RWPE1 (cell line): ENCODE measurements around the gene JCAD.

Experiments
- CTCF ChIA-PET: fragments of 350-600 bp; sonication (Branson Sonifier 250); formaldehyde crosslinking; extraction: SDS; loops from one replicate; lab custom pipeline; 2021; lab: Yijun Ruan, JAX
- POLR2A ChIA-PET: fragments of 400-600 bp; formaldehyde crosslinking; extraction: SDS; loops from one replicate; lab custom pipeline; 2020; ENCODE audit warnings: antibody characterized with exemption; ENCODE audit not compliant: low non-redundant PET; lab: Yijun Ruan, JAX
- DNase-seq: peaks from one replicate; pipeline ENCODE4 v3.0.0; 2012; ENCODE audit warnings: low spot score
- H3K27ac ChIP-seq: fragments of 450-650 bp; 2 replicates; pipeline ENCODE4 v1.5.1; 2017
- TF ChIP-seq, protein P1 (sequence below): fragments of 450-650 bp; conservative IDR thresholded peaks from 2 replicates; pipeline ENCODE4 v1.5.1; 2017; ENCODE audit warnings: low read depth, mild to moderate bottlenecking

Gene JCAD

DNA sequence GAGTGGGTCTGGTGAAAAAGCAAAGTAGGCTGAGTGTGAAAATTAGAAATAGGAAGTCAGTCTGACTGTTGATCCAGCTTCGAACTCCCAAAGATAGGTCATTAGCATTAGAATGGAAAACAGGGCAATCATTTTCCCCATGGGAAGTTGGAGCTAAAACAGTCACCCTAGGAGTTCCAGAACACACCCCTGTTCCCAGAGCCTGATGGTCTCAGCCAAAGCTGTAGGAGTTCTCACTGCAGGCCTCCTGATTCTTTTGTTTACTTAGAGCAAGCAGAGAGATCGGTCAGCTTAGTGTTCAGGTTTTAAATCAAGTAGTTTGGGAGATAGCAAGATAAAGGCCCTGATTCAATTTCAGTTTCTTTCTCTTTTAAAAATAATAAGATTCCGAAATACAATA lies 28.8 kb upstream of the JCAD start:
- TF ChIP-seq, protein P1, sequence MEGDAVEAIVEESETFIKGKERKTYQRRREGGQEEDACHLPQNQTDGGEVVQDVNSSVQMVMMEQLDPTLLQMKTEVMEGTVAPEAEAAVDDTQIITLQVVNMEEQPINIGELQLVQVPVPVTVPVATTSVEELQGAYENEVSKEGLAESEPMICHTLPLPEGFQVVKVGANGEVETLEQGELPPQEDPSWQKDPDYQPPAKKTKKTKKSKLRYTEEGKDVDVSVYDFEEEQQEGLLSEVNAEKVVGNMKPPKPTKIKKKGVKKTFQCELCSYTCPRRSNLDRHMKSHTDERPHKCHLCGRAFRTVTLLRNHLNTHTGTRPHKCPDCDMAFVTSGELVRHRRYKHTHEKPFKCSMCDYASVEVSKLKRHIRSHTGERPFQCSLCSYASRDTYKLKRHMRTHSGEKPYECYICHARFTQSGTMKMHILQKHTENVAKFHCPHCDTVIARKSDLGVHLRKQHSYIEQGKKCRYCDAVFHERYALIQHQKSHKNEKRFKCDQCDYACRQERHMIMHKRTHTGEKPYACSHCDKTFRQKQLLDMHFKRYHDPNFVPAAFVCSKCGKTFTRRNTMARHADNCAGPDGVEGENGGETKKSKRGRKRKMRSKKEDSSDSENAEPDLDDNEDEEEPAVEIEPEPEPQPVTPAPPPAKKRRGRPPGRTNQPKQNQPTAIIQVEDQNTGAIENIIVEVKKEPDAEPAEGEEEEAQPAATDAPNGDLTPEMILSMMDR = no peak
- DNase-seq = no peak
- H3K27ac ChIP-seq = no peak overlapping the region
- CTCF ChIA-PET = interaction anchor here (0.5 kb wide), 1 partner anchor 17 kb away, joined by 3 read pairs; no protein-coding TSS in a partner anchor
- POLR2A ChIA-PET = no interaction called here

DNA sequence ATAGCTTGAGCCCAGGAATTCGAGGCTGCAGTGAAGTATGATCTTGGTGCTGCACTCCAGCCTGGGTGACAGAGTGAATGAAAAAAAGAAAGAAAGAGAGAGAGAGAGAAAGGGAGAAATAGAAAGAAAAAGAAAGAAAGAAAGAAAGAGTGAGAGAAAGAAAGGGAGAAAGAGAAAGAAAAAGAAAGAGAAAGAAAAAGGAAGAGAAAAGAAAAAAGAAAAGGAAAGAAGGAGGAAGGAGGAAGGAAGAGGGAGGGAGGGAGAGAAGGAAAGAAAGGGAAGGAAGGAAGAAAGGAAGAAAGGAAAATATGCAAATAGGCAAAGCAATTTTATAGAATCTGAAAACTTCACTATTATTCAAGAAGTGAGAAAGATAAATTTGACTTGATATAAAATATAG lies 24.5 kb upstream of the JCAD start:
- no peak for DNase-seq
- CTCF ChIA-PET = no interaction called here
- no peak overlapping the region for H3K27ac ChIP-seq
- POLR2A ChIA-PET = no interaction called here
- TF ChIP-seq, protein P1 = no peak

DNA sequence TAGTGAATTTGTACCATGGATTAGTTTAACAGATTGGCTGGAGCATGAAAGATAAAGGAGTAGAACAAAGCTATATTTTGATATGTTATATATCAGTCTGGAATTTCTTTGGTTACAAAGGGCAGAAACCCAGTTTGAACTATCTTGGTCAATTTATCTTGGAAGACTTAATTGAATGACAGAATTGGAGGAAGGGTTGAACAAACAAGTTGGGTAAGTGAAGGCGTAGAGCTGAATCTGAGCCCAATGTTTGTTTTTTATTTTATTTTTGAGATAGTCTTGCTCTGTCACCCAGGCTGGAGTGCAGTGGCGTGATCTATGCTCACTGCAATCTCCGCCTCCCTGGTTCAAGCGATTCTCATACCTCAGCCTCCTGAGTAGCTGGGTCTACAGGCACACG lies 21.8 kb upstream of the JCAD start:
- ChIA-PET CTCF (interaction anchor here (0.5 kb wide), 1 partner anchor 1398 kb away, joined by 4 read pairs; no protein-coding TSS in a partner anchor), POLR2A (no interaction called here)
- TF ChIP-seq, protein P1 = no peak
- H3K27ac ChIP-seq = no peak overlapping the region
- DNase-seq = no peak

DNA sequence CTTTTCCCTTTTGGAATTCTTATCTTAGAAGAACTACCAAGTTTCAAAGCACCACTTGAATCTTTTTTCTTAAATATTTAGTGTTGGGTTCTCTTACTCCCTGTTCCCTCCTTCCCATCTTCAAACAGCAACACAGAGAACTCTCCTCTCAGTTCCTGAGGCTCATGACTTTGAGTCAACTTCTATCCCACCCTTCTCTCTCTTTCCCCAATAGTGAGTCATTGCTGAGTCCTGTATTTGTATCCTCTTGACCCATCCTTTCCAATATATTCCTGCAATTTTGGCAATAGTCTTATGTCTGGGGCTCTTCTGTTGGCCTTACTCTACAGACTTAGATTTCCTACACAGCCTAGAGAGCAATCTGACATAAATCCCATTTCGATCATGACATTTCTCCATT lies 20.8 kb upstream of the JCAD start:
- POLR2A ChIA-PET = no interaction called here
- DNase-seq = no peak
- H3K27ac ChIP-seq = no peak overlapping the region
- TF ChIP-seq, protein P1 = no peak
- CTCF ChIA-PET = no interaction called here

DNA sequence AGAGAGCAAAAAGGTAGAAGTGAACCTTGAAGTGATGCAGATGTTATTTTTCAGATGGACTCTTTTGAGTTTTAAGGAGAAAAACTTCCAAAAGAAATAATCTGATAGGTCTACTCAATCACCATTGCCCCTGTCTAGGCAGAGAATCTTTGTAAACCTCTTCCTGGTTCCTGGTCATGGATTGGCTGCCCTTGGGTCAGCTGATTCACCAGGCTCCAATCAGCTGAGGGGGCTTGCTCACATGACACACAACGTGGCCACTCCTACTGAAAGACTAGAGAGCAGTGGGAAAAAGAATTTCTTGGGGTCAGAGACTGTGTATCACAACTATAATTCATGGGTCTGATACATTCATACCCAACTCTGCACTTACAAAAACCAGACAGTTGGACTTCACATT lies 20.0 kb upstream of the JCAD start:
- CTCF ChIA-PET = no interaction called here
- no peak for DNase-seq
- TF ChIP-seq, protein P1 = no peak
- POLR2A ChIA-PET = no interaction called here
- no peak overlapping the region for H3K27ac ChIP-seq

DNA sequence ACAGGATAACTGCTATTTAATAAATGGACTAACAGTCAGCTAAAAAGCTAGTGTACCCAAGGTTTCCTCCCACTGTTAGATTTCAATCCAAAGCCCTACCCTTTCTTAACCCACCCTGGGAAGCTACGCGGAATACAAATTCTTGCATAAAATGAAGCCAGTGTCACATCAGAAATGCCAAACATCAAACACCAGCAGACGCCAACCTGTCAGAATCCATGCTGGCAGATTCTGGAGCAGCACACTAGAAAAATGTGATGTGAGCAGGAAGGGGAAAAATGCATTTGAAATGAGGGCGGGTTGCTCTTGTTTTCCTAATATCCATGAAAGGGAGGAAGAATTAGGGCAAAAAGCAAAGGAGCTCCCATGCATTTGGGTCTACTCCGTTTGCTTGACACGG lies 16.1 kb upstream of the JCAD start:
- H3K27ac ChIP-seq = no peak overlapping the region
- ChIA-PET CTCF (interaction anchor here (0.7 kb wide), 1 partner anchor 125 kb away, joined by 4 read pairs; no protein-coding TSS in a partner anchor), POLR2A (no interaction called here)
- TF ChIP-seq, protein P1 = no peak
- no peak for DNase-seq
